ENCODE measurements around the gene TMEM184A. TPM values are rescaled to one million over a fixed set of nuclear protein-coding genes. Genes with fewer than 3 reads are reported as not detected.

The TMEM184A gene
- total and polyA plus RNA-seq, 2 donors (not counting 3 experiments of a cell fraction or from before 2014, with no cell fraction given) = 0.48 TPM; not detected in 1

GRCh38 chr7:1562116-1562515, 6.1 kb upstream of the TMEM184A start:
- H2AFZ ChIP-seq (ENCODE audit: low read depth, low read length) = no peak overlapping the region
- TF ChIP-seq JUN (IDR thresholded peaks at IDR 0.05; ENCODE audit: borderline replicate concordance, insufficient read depth, insufficient read length, low read depth) (no peak), MAX (IDR thresholded peaks at IDR 0.05; ENCODE audit: insufficient read depth, insufficient read length) (no peak), FOS (IDR thresholded peaks at IDR 0.05; ENCODE audit: borderline replicate concordance, insufficient read depth, low read length) (no peak), MYC (IDR thresholded peaks at IDR 0.05; ENCODE audit: low read depth, low read length) (no peak), POLR2AphosphoS5 (IDR thresholded peaks at IDR 0.05; ENCODE audit: insufficient read depth, low read depth, low read length) (no peak), POLR2A (IDR thresholded peaks at IDR 0.05; ENCODE audit: low read depth, low read length) (no peak), GATA2 (IDR thresholded peaks at IDR 0.05; ENCODE audit: insufficient read depth, insufficient read length, low read depth, low read length) (no peak), CTCF (IDR thresholded peaks at IDR 0.05; ENCODE audit: extremely low read depth in 1 of 2, insufficient read depth in 1 of 2, low read depth in 1 of 2, low read length in 2 of 2) (no peak), EZH2 (IDR thresholded peaks at IDR 0.05; ENCODE audit: borderline replicate concordance, low read depth, low read length, severe bottlenecking) (no peak)
- H3K4me2 ChIP-seq (ENCODE audit: insufficient read depth, low read length) = no peak overlapping the region
- DNase-seq (ENCODE audit: low read depth, low spot score) = no peak
- H3K36me3 ChIP-seq (ENCODE audit: control insufficient read depth in 2 of 2, extremely low read depth in 1 of 2, insufficient read depth in 2 of 2, low read length in 2 of 2) = peaks cover 0 to 4% of the 10 kb centered on the region in 2 experiments
- dilution Hi-C loops (cut with MboI; ENCODE audit: extremely low pct_ligation_motif_present, low sequenced_read_pairs) (no loop called here), intact Hi-C loops (cut with micrococcal nuclease) (no loop called here)
- no peak overlapping the region for H3K4me3 ChIP-seq (replicated peaks in 1 of 3; ENCODE audit: insufficient read depth in 1 of 3, low read depth in 1 of 3, low read length in 3 of 3)
- BruUV-seq (replicated peaks) = no TSS peak
- no peaks in the 10 kb centered on the region for H3K79me2 ChIP-seq (ENCODE audit: control insufficient read depth, insufficient read depth, low read length)
- no peaks in the 10 kb centered on the region for H3K9me3 ChIP-seq (replicated peaks; ENCODE audit: control insufficient read depth, insufficient read depth, low read length)
- no peak for FAIRE-seq
- no peak overlapping the region for H3K27ac ChIP-seq (ENCODE audit: insufficient read depth, low read depth, low read length)
- no peak overlapping the region for H3K9ac ChIP-seq (replicated peaks; ENCODE audit: extremely low read depth, insufficient read depth, low read length)
- ChIA-PET POLR2A (no interaction called here), CTCF (interaction anchor here (1.1 to 1.4 kb wide), 2 partner anchors 14 to 26 kb away, joined by 3 to 5 read pairs; no protein-coding TSS in a partner anchor)
- H3K9me1 ChIP-seq (replicated peaks; ENCODE audit: control insufficient read depth, extremely low read depth, insufficient read depth, low read length) = no peaks in the 10 kb centered on the region
- no peaks in the 10 kb centered on the region for H4K20me1 ChIP-seq (replicated peaks; ENCODE audit: control insufficient read depth, extremely low read depth, insufficient read depth, low read length)
- no peaks in the 10 kb centered on the region for H3K27me3 ChIP-seq (ENCODE audit: control insufficient read depth in 2 of 2, insufficient read depth in 2 of 2, low read length in 2 of 2)
- no peaks in the 10 kb centered on the region for H3K4me1 ChIP-seq (ENCODE audit: control insufficient read depth, extremely low read depth, insufficient read depth, low read length)

Data from endothelial cell of umbilical vein (primary cell).